CD14-positive monocyte (primary cell): ENCODE measurements around the gene F10. TPM values are rescaled to one million over a fixed set of nuclear protein-coding genes. Genes with fewer than 3 reads are reported as not detected.

ENCODE experiments used
- DNase-seq, 3 donors: peaks; one replicate each; pipeline ENCODE4 v3.0.0-alpha.2; 2011 to 2022
- H2AFZ ChIP-seq: 2 replicates; pipeline ENCODE4 v1.6.0; 2012; ENCODE audit warnings: mild to moderate bottlenecking, low read depth, low read length, inconsistent platforms; ENCODE audit not compliant: insufficient read depth, poor library complexity, severe bottlenecking
- H3K27ac ChIP-seq, 2 donors: 1 replicate in 1 of 2; 2 replicates in 1 of 2; pipeline ENCODE4 v1.5.1; 2012 to 2013; ENCODE audit warnings: low read length in 2 of 2, control low read depth in 1 of 2, inconsistent platforms in 1 of 2, low read depth in 1 of 2, mild to moderate bottlenecking in 1 of 2
- H3K27me3 ChIP-seq, 2 donors: one replicate each; pipeline versions ENCODE4 v1.6.0 to v1.6.1; 2011 to 2013; ENCODE audit warnings: low read length in 2 of 2; ENCODE audit not compliant: control insufficient read depth in 2 of 2, insufficient read depth in 2 of 2
- H3K36me3 ChIP-seq, 2 donors: replicated peaks in 1 of 2; 1 replicate in 1 of 2; 2 replicates in 1 of 2; pipeline versions ENCODE4 v1.5.1 to v1.6.1; 2012 to 2013; ENCODE audit warnings: low read length in 2 of 2, control low read depth in 1 of 2, inconsistent platforms in 1 of 2, mild to moderate bottlenecking in 1 of 2; ENCODE audit not compliant: insufficient read depth in 2 of 2, control insufficient read depth in 1 of 2
- H3K4me1 ChIP-seq, 2 donors: 1 replicate in 1 of 2; 2 replicates in 1 of 2; pipeline versions ENCODE4 v1.5.1 to v1.6.1; 2012 to 2013; ENCODE audit warnings: low read length in 2 of 2, control low read depth in 1 of 2, inconsistent platforms in 1 of 2, mild to moderate bottlenecking in 1 of 2, moderate library complexity in 1 of 2; ENCODE audit not compliant: insufficient read depth in 2 of 2, control insufficient read depth in 1 of 2
- H3K4me2 ChIP-seq: replicated peaks from 2 replicates; pipeline ENCODE3; 2012; ENCODE audit warnings: low read length, moderate library complexity, mild to moderate bottlenecking; ENCODE audit not compliant: poor library complexity, severe bottlenecking; ENCODE audit errors: extremely low read depth
- H3K4me3 ChIP-seq, 3 experiments: fragments of 200-600 bp in 1 of 3; sonication (generic) in 1 of 3; replicated peaks in 1 of 3; 1 replicate in 2 of 3; 2 replicates in 1 of 3; pipeline ENCODE4 v1.5.1; 2011 to 2013; ENCODE audit warnings: low read length in 3 of 3, mild to moderate bottlenecking in 3 of 3, control low read depth in 2 of 3, low read depth in 2 of 3, inconsistent platforms in 1 of 3, moderate library complexity in 1 of 3
- H3K79me2 ChIP-seq: 2 replicates; pipeline ENCODE4 v1.6.0; 2012; ENCODE audit warnings: mild to moderate bottlenecking, control low read depth, inconsistent platforms, low read length, moderate library complexity; ENCODE audit not compliant: insufficient read depth
- H3K9ac ChIP-seq: 2 replicates; pipeline ENCODE4 v1.6.0; 2017; ENCODE audit warnings: low read length, mild to moderate bottlenecking; ENCODE audit not compliant: insufficient read depth, poor library complexity, severe bottlenecking
- H3K9me3 ChIP-seq, 2 donors: replicated peaks in 1 of 2; 1 replicate in 1 of 2; 2 replicates in 1 of 2; pipeline versions ENCODE4 v1.5.1 to v1.6.1; 2012 to 2013; ENCODE audit warnings: low read length in 2 of 2, control low read depth in 1 of 2; ENCODE audit not compliant: control insufficient read depth in 1 of 2, insufficient read depth in 1 of 2
- H4K20me1 ChIP-seq: 2 replicates; pipeline ENCODE4 v1.6.0; 2012; ENCODE audit warnings: mild to moderate bottlenecking, low read length, control low read depth, moderate library complexity; ENCODE audit not compliant: insufficient read depth
- H3K27ac Mint-ChIP-seq, 7 donors: one replicate each; pipeline ENCODE4 v1.8.0; 2020; ENCODE audit warnings: mild to moderate bottlenecking in 7 of 7, mixed read lengths in 7 of 7, moderate library complexity in 6 of 7, inconsistent platforms in 2 of 7
- H3K27me3 Mint-ChIP-seq, 3 donors: one replicate each; pipeline ENCODE4 v1.8.0; 2021 to 2022; ENCODE audit warnings: low read depth in 3 of 3, mild to moderate bottlenecking in 3 of 3, mixed read lengths in 3 of 3, moderate library complexity in 3 of 3, inconsistent platforms in 1 of 3
- H3K36me3 Mint-ChIP-seq, 2 donors: one replicate each; pipeline ENCODE4 v1.8.0; 2020; ENCODE audit warnings: mixed read lengths in 2 of 2, inconsistent platforms in 1 of 2, mild to moderate bottlenecking in 1 of 2
- H3K4me1 Mint-ChIP-seq: one replicate; pipeline ENCODE4 v1.8.0; 2020; ENCODE audit warnings: mild to moderate bottlenecking, mixed read lengths
- H3K4me3 Mint-ChIP-seq, 2 donors: one replicate each; pipeline ENCODE4 v1.8.0; 2020; ENCODE audit warnings: mild to moderate bottlenecking in 2 of 2, mixed read lengths in 2 of 2, moderate library complexity in 1 of 2
- H3K9me3 Mint-ChIP-seq, 7 donors: one replicate each; pipeline ENCODE4 v1.8.0; 2020 to 2022; ENCODE audit warnings: mixed read lengths in 7 of 7, mild to moderate bottlenecking in 6 of 7, moderate library complexity in 6 of 7, inconsistent platforms in 2 of 7
- CTCF ChIP-seq: fragments of 200-600 bp; IDR thresholded peaks from one replicate; pipeline ENCODE4 v1.8.0; 2022; ENCODE audit warnings: antibody characterized with exemption, mild to moderate bottlenecking
- WGBS: methylation state at CpG from one replicate; pipeline ENCODE4 v1.1.5; 2013; ENCODE audit warnings: missing lambda C conversion rate; ENCODE audit not compliant: insufficient coverage; 5-methylcytosine and 5-hydroxymethylcytosine counted together
- intact Hi-C, 2 donors: fragments of 100-400 bp; cut with micrococcal nuclease; formaldehyde crosslinking; loops; one replicate each; pipeline versions ENCODE4 v1.15.0 to v1.15.1; 2023
- polyA plus RNA-seq, 3 donors: library from polyadenylated mRNA; depleted of rRNA in 1 of 3; unstranded in 2 of 3; stranded (reverse) in 1 of 3; fragments of 300-500 nt in 2 of 3; fragments of >200 nt in 1 of 3; fragmentation: Illumina TruSeq in 2 of 3; gene quantifications; 1 replicate in 2 of 3; 2 replicates in 1 of 3; pipeline ENCODE4 v1.2.3, GENCODE V29; 2012 to 2021

The F10 gene
- polyA plus RNA-seq, 3 donors: not detected

GRCh38 chr13:113142876-113143275 is 20.3 kb downstream of the F10 start:
- H4K20me1 ChIP-seq: no peaks in the 10 kb centered on the region
- no peak for TF ChIP-seq CTCF
- no peaks in the 10 kb centered on the region for H3K27me3 ChIP-seq
- H3K36me3 ChIP-seq: no peaks in the 10 kb centered on the region
- no peak for DNase-seq
- no peaks in the 10 kb centered on the region for H3K4me1 ChIP-seq
- peaks cover 2% of the 10 kb centered on the region for H3K4me1 Mint-ChIP-seq
- H3K27ac ChIP-seq: no peak overlapping the region
- H3K4me3 Mint-ChIP-seq: no peak overlapping the region
- H3K27me3 Mint-ChIP-seq: peaks cover 5 to 8% (median 7%) of the 10 kb centered on the region in 3 donors
- H3K4me2 ChIP-seq: no peak overlapping the region
- no peak overlapping the region for H3K4me3 ChIP-seq
- peaks cover 2 to 8% (median 5%) of the 10 kb centered on the region in 7 donors for H3K9me3 Mint-ChIP-seq
- 95% methylated on average over 7 of the region's 7 CpGs for WGBS
- no peaks in the 10 kb centered on the region for H3K36me3 Mint-ChIP-seq
- no peak overlapping the region for H3K9ac ChIP-seq
- no peak overlapping the region for H3K27ac Mint-ChIP-seq
- no peaks in the 10 kb centered on the region for H3K9me3 ChIP-seq
- intact Hi-C loops: no loop called here
- no peaks in the 10 kb centered on the region for H3K79me2 ChIP-seq
- H2AFZ ChIP-seq: no peak overlapping the region

GRCh38 chr13:113143466-113144254 is 21.1 kb downstream of the F10 start:
- Histone ChIP-seq H3K36me3 (no peaks in the 10 kb centered on the region), H3K27ac (no peak overlapping the region), H3K4me1 (no peaks in the 10 kb centered on the region), H4K20me1 (no peaks in the 10 kb centered on the region), H3K9me3 (no peaks in the 10 kb centered on the region), H3K9ac (no peak overlapping the region), H3K27me3 (no peaks in the 10 kb centered on the region), H3K4me3 (no peak overlapping the region), H3K4me2 (no peak overlapping the region), H3K79me2 (no peaks in the 10 kb centered on the region), H2AFZ (no peak overlapping the region)
- H3K4me1 Mint-ChIP-seq: peaks cover 2% of the 10 kb centered on the region
- TF ChIP-seq CTCF: no peak
- no peaks in the 10 kb centered on the region for H3K36me3 Mint-ChIP-seq
- peak overlapping the region in 1 of 7 donors; percentile 42 for H3K27ac Mint-ChIP-seq
- no peak overlapping the region for H3K4me3 Mint-ChIP-seq
- H3K9me3 Mint-ChIP-seq: peaks cover 2 to 9% (median 5%) of the 10 kb centered on the region in 7 donors
- H3K27me3 Mint-ChIP-seq: peaks cover 5 to 10% (median 9%) of the 10 kb centered on the region in 3 donors
- no peak for DNase-seq
- WGBS: 95% methylated on average over 39 of the region's 39 CpGs
- intact Hi-C loops: no loop called here
